Hepatocyte (in vitro differentiated cells): Measurements from ENCODE around the gene WDR90. TPM values are rescaled to one million over a fixed set of nuclear protein-coding genes. Genes with fewer than 3 reads are reported as not detected.
A peak's percentile ranks its signal among the peaks of the same experiment; 100 is the strongest.
"Not testable (repeated sequence)": the region's sequence is repeated elsewhere in the genome, so short reads cannot be mapped to it uniquely, and the experiment has no call there.

Experiments
- DNase-seq: peaks from one replicate; pipeline ENCODE4 v3.0.0-alpha.2; 2016; ENCODE audit warnings: low spot score
- H2AFZ ChIP-seq: fragments of 200-600 bp; sonication (generic); 2 replicates; pipeline ENCODE4 v1.6.0; 2016; ENCODE audit warnings: antibody characterized with exemption, mild to moderate bottlenecking
- H3K27ac ChIP-seq: fragments of 200-600 bp; sonication (generic); 2 replicates; pipeline ENCODE4 v1.5.1; 2016; ENCODE audit warnings: mild to moderate bottlenecking
- H3K27me3 ChIP-seq: fragments of 200-600 bp; sonication (generic); 2 replicates; pipeline ENCODE4 v1.6.1; 2016
- H3K36me3 ChIP-seq: fragments of 200-600 bp; sonication (generic); replicated peaks from 2 replicates; pipeline ENCODE4 v1.5.1; 2016; ENCODE audit warnings: low read depth; ENCODE audit not compliant: insufficient read depth
- H3K4me1 ChIP-seq: fragments of 200-600 bp; sonication (generic); 2 replicates; pipeline ENCODE4 v1.5.1; 2016; ENCODE audit warnings: mild to moderate bottlenecking, moderate library complexity; ENCODE audit not compliant: insufficient read depth
- H3K4me2 ChIP-seq: fragments of 200-600 bp; sonication (generic); 2 replicates; pipeline ENCODE4 v1.6.0; 2016
- H3K4me3 ChIP-seq: fragments of 200-600 bp; sonication (generic); 2 replicates; pipeline ENCODE4 v1.5.1; 2016; ENCODE audit warnings: mild to moderate bottlenecking
- H3K79me2 ChIP-seq: fragments of 200-600 bp; sonication (generic); 2 replicates; pipeline ENCODE4 v1.6.0; 2017; ENCODE audit warnings: mild to moderate bottlenecking
- H3K9me2 ChIP-seq: fragments of 200-600 bp; sonication (generic); replicated peaks from 2 replicates; pipeline ENCODE4 v1.6.0; 2017; ENCODE audit warnings: mild to moderate bottlenecking; ENCODE audit not compliant: insufficient read depth
- H3K9me3 ChIP-seq: fragments of 200-600 bp; sonication (generic); 2 replicates; pipeline ENCODE4 v1.5.1; 2016; ENCODE audit warnings: low read depth, mild to moderate bottlenecking
- H4K20me1 ChIP-seq: fragments of 200-600 bp; sonication (generic); 2 replicates; pipeline ENCODE4 v1.6.0; 2016; ENCODE audit warnings: mild to moderate bottlenecking; ENCODE audit not compliant: insufficient read depth, poor library complexity, severe bottlenecking
- EZH2 ChIP-seq: fragments of 200-600 bp; sonication (generic); IDR thresholded peaks from 2 replicates; pipeline ENCODE4 v1.6.1; 2016; ENCODE audit warnings: antibody characterized with exemption, mild to moderate bottlenecking, borderline replicate concordance
- EZH2phosphoT487 ChIP-seq: fragments of 200-600 bp; sonication (generic); IDR thresholded peaks from one replicate; pipeline ENCODE4 v1.6.1; 2018; ENCODE audit warnings: antibody characterized with exemption, mild to moderate bottlenecking, low read depth, moderate library complexity; ENCODE audit not compliant: unreplicated experiment, severe bottlenecking
- WGBS: methylation state at CpG from one replicate; pipeline ENCODE4 v1.1.6; 2016; ENCODE audit warnings: low lambda C conversion rate; ENCODE audit errors: missing lambda C conversion rate; 5-methylcytosine and 5-hydroxymethylcytosine counted together
- polyA plus RNA-seq: library from polyadenylated mRNA; unstranded; fragments of >200 nt; fragmentation: Nextera tagmentation; extraction: Ambion mirVana; gene quantifications from 2 replicates; pipeline ENCODE4 v1.2.1, GENCODE V29; 2016
- total RNA-seq: library from RNA; depleted of rRNA; stranded (reverse); fragments of >200 nt; gene quantifications from 2 replicates; pipeline ENCODE4 v1.2.3, GENCODE V29; 2014
- TF ChIP-seq, protein P1 (sequence below): fragments of 200-600 bp; sonication (generic); IDR thresholded peaks from 2 replicates; pipeline ENCODE4 v1.5.1; 2016; ENCODE audit warnings: antibody characterized with exemption, mild to moderate bottlenecking; ENCODE audit not compliant: poor library complexity

Gene WDR90
- total and polyA plus RNA-seq, 2 experiments from 2014 or later = 14.4 to 25.1 TPM

GRCh38 chr16:711084-711483 lies 61.9 kb downstream of the WDR90 start:
- Histone ChIP-seq H3K36me3 (no peaks in the 10 kb centered on the region), H4K20me1 (no peaks in the 10 kb centered on the region), H3K4me3 (no peak overlapping the region), H3K4me1 (peaks cover 10% of the 10 kb centered on the region), H3K79me2 (no peaks in the 10 kb centered on the region), H3K27me3 (peaks cover 52% of the 10 kb centered on the region), H3K9me3 (no peaks in the 10 kb centered on the region), H3K9me2 (no peaks in the 10 kb centered on the region), H2AFZ (no peak overlapping the region), H3K27ac (no peak overlapping the region), H3K4me2 (no peak overlapping the region)
- 84% methylated on average over 12 of the region's 12 CpGs for WGBS
- TF ChIP-seq, protein P1, sequence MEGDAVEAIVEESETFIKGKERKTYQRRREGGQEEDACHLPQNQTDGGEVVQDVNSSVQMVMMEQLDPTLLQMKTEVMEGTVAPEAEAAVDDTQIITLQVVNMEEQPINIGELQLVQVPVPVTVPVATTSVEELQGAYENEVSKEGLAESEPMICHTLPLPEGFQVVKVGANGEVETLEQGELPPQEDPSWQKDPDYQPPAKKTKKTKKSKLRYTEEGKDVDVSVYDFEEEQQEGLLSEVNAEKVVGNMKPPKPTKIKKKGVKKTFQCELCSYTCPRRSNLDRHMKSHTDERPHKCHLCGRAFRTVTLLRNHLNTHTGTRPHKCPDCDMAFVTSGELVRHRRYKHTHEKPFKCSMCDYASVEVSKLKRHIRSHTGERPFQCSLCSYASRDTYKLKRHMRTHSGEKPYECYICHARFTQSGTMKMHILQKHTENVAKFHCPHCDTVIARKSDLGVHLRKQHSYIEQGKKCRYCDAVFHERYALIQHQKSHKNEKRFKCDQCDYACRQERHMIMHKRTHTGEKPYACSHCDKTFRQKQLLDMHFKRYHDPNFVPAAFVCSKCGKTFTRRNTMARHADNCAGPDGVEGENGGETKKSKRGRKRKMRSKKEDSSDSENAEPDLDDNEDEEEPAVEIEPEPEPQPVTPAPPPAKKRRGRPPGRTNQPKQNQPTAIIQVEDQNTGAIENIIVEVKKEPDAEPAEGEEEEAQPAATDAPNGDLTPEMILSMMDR = no peak
- no peak for TF ChIP-seq EZH2phosphoT487
- TF ChIP-seq EZH2 = no peak
- DNase-seq = no peak

- 19% methylated on average over 20 of the region's 25 CpGs for WGBS
- Histone ChIP-seq H4K20me1 (no peaks in the 10 kb centered on the region), H3K4me1 (peaks cover 11% of the 10 kb centered on the region), H3K27ac (no peak overlapping the region), H3K4me3 (no peak overlapping the region), H3K9me2 (no peaks in the 10 kb centered on the region), H3K9me3 (no peaks in the 10 kb centered on the region), H3K36me3 (no peaks in the 10 kb centered on the region), H3K27me3 (peaks cover 52% of the 10 kb centered on the region), H2AFZ (no peak overlapping the region), H3K4me2 (no peak overlapping the region), H3K79me2 (no peaks in the 10 kb centered on the region)
- TF ChIP-seq EZH2phosphoT487 = no peak
- TF ChIP-seq, protein P1 = peak; percentile 85
- TF ChIP-seq EZH2 = no peak
- peak; percentile 85 for DNase-seq
Observed at GRCh38 chr16:711548-712320, 62.6 kb downstream of the WDR90 start.

GRCh38 chr16:712740-713250 lies 63.6 kb downstream of the WDR90 start:
- TF ChIP-seq, protein P1 = peak; percentile 41
- peak; percentile 67 for DNase-seq
- H3K36me3 ChIP-seq, H3K79me2 ChIP-seq, H3K9me3 ChIP-seq, H3K27ac ChIP-seq, H3K9me2 ChIP-seq, H3K4me2 ChIP-seq, H2AFZ ChIP-seq, H3K4me3 ChIP-seq, H4K20me1 ChIP-seq: not testable (repeated sequence)
- Histone ChIP-seq H3K4me1 (peaks cover 11% of the 10 kb centered on the region), H3K27me3 (peaks cover 47% of the 10 kb centered on the region)
- 46% methylated on average over 13 of the region's 13 CpGs for WGBS
